22Rv1 (cell line): ENCODE measurements around the gene RNF167.
A peak's percentile ranks its signal among the peaks of the same experiment; 100 is the strongest.

ENCODE experiments used
- ZFX ChIP-seq: fragments of 450-650 bp; IDR thresholded peaks from 2 replicates; pipeline ENCODE4 v1.6.1; 2017; ENCODE audit warnings: antibody characterized with exemption, borderline replicate concordance
- TF ChIP-seq, protein P1 (sequence below): fragments of 450-650 bp; IDR thresholded peaks from 2 replicates; pipeline ENCODE4 v1.5.1; 2017; ENCODE audit warnings: mild to moderate bottlenecking

DNA sequence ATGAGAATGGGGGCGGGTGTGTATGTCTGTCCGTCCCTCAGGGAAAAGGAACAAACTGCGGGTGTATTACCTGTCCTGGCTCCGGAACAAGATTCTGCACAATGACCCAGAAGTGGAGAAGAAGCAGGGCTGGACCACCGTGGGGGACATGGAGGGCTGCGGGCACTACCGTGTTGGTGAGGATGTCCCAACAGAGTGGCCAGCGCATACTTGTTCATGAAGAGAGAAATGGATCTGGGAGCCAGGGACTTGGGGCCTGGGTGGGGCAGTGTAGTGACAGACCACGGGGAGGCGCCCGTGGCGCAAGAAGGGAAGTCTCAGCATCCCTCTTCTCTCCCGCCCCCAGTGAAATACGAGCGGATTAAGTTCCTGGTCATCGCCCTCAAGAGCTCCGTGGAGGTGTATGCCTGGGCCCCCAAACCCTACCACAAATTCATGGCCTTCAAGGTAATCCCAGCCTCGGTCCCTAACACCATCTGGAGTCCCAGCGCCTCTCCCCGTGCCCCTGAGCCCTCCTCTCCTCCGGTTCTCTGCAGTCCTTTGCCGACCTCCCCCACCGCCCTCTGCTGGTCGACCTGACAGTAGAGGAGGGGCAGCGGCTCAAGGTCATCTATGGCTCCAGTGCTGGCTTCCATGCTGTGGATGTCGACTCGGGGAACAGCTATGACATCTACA, 44.3 kb upstream of the RNF167 start:
- TF ChIP-seq, protein P1, sequence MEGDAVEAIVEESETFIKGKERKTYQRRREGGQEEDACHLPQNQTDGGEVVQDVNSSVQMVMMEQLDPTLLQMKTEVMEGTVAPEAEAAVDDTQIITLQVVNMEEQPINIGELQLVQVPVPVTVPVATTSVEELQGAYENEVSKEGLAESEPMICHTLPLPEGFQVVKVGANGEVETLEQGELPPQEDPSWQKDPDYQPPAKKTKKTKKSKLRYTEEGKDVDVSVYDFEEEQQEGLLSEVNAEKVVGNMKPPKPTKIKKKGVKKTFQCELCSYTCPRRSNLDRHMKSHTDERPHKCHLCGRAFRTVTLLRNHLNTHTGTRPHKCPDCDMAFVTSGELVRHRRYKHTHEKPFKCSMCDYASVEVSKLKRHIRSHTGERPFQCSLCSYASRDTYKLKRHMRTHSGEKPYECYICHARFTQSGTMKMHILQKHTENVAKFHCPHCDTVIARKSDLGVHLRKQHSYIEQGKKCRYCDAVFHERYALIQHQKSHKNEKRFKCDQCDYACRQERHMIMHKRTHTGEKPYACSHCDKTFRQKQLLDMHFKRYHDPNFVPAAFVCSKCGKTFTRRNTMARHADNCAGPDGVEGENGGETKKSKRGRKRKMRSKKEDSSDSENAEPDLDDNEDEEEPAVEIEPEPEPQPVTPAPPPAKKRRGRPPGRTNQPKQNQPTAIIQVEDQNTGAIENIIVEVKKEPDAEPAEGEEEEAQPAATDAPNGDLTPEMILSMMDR = peak; percentile 29; the same call in 1 of the 2 replicates
- no peak for TF ChIP-seq ZFX
